ENCODE measurements around the gene APIP.

Gene APIP

GRCh38 chr11:34916015-34916842 is at the start of gene APIP, which contains the start of gene PDHX:
Gene APIP (minus strand): TSS chr11:34916379. CDS start chr11:34916284, 95 bp downstream.
Gene PDHX (plus strand): TSS chr11:34916618. CDS start chr11:34916656, 38 bp downstream.
- H3K36me3 Mint-ChIP-seq: peaks cover 5% of the 10 kb centered on the region
- peaks cover 47% of the 10 kb centered on the region for H3K4me1 Mint-ChIP-seq (ENCODE audit: low read depth)
- H3K27me3 Mint-ChIP-seq: no peaks in the 10 kb centered on the region
- peak within 1 kb of the TSS; percentile 97 for H3K4me3 Mint-ChIP-seq
- no peaks in the 10 kb centered on the region for H3K9me3 Mint-ChIP-seq (ENCODE audit: low read depth)
- peak within 1 kb of the TSS; percentile 95 for H3K27ac Mint-ChIP-seq

- Mint-ChIP-seq H3K4me3 (no peak overlapping the region), H3K4me1 (ENCODE audit: low read depth) (no peaks in the 10 kb centered on the region), H3K27ac (no peak overlapping the region), H3K36me3 (peaks cover 18% of the 10 kb centered on the region), H3K27me3 (no peaks in the 10 kb centered on the region), H3K9me3 (ENCODE audit: low read depth) (no peaks in the 10 kb centered on the region)
Observed at GRCh38 chr11:34964610-34965331, 48.6 kb upstream of the APIP start.

- no peaks in the 10 kb centered on the region for H3K27me3 Mint-ChIP-seq
- H3K4me3 Mint-ChIP-seq: no peak overlapping the region
- no peak overlapping the region for H3K27ac Mint-ChIP-seq
- no peaks in the 10 kb centered on the region for H3K9me3 Mint-ChIP-seq (ENCODE audit: low read depth)
- H3K36me3 Mint-ChIP-seq: peaks cover 18% of the 10 kb centered on the region
- no peaks in the 10 kb centered on the region for H3K4me1 Mint-ChIP-seq (ENCODE audit: low read depth)
Observed at GRCh38 chr11:34963351-34963750, 47.2 kb upstream of the APIP start.

GRCh38 chr11:34962034-34962433 is 45.9 kb upstream of the APIP start:
- H3K9me3 Mint-ChIP-seq (ENCODE audit: low read depth): no peaks in the 10 kb centered on the region
- H3K4me1 Mint-ChIP-seq (ENCODE audit: low read depth): no peaks in the 10 kb centered on the region
- H3K27ac Mint-ChIP-seq: peak overlapping the region; percentile 4
- no peak overlapping the region for H3K4me3 Mint-ChIP-seq
- H3K27me3 Mint-ChIP-seq: no peaks in the 10 kb centered on the region
- H3K36me3 Mint-ChIP-seq: peaks cover 14% of the 10 kb centered on the region

GRCh38 chr11:34960277-34960676 is 44.1 kb upstream of the APIP start:
- Mint-ChIP-seq H3K4me3 (no peak overlapping the region), H3K27me3 (no peaks in the 10 kb centered on the region), H3K36me3 (peaks cover 11% of the 10 kb centered on the region), H3K4me1 (ENCODE audit: low read depth) (no peaks in the 10 kb centered on the region), H3K27ac (no peak overlapping the region), H3K9me3 (ENCODE audit: low read depth) (no peaks in the 10 kb centered on the region)

GRCh38 chr11:34959770-34960169 is 43.6 kb upstream of the APIP start:
- Mint-ChIP-seq H3K4me1 (ENCODE audit: low read depth) (no peaks in the 10 kb centered on the region), H3K9me3 (ENCODE audit: low read depth) (no peaks in the 10 kb centered on the region), H3K36me3 (peaks cover 11% of the 10 kb centered on the region), H3K4me3 (no peak overlapping the region), H3K27me3 (no peaks in the 10 kb centered on the region), H3K27ac (no peak overlapping the region)

DNA sequence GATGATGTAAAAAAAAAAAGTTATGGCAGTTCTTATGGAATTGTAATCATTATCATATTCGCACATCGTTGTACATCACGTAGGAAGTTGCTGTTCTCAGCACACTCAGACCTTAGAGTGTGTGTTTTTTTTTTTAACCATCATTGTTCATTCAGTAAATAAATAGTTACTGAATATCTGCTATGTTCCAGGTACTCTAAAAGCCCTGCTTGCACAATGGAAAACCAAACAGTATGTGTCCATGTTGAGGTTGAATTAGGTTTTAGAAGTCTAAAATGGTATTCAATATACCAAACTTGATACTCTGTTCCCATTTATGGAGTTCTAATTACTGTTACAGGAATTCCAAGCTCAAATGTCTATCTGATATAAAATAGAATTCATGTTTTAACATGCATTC is 41.4 kb upstream of the APIP start:
- Mint-ChIP-seq H3K9me3 (ENCODE audit: low read depth) (no peaks in the 10 kb centered on the region), H3K4me1 (ENCODE audit: low read depth) (peaks cover 3% of the 10 kb centered on the region), H3K27me3 (no peaks in the 10 kb centered on the region), H3K36me3 (peaks cover 14% of the 10 kb centered on the region), H3K4me3 (no peak overlapping the region), H3K27ac (no peak overlapping the region)

DNA sequence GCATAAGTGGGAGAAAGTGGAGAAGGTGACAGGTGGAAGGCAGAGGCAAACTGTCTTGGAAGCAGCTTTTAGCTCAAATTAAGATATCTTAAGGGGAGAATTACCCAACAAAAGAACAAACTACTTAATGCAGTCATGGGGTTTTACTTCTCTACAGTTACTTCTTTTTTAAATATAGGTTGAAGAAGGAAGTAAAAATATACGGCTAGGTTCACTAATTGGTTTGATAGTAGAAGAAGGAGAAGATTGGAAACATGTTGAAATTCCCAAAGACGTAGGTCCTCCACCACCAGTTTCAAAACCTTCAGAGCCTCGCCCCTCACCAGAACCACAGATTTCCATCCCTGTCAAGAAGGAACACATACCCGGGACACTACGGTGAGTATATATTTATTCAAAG is 41.0 kb upstream of the APIP start:
- no peak overlapping the region for H3K4me3 Mint-ChIP-seq
- H3K27me3 Mint-ChIP-seq: no peaks in the 10 kb centered on the region
- peaks cover 12% of the 10 kb centered on the region for H3K36me3 Mint-ChIP-seq
- H3K4me1 Mint-ChIP-seq (ENCODE audit: low read depth): peaks cover 3% of the 10 kb centered on the region
- no peak overlapping the region for H3K27ac Mint-ChIP-seq
- H3K9me3 Mint-ChIP-seq (ENCODE audit: low read depth): no peaks in the 10 kb centered on the region

DNA sequence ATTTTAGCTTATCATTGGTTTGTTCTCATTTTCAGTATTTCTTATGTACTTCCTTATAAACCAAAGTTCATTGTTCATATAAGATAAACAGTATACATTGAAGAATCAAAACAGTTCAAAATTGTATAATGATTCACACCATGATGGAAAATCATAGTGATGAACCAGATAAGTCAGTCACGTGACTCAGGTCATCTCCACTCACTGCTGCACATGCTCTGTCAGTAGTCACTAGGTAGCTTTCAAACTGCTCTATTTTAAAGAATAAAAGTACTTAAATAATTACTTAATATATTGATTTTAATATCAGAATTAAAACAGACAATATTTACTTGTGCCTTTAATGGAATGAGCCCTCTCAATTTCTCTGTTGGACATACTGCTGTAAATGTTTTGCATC is 37.8 kb upstream of the APIP start:
- Mint-ChIP-seq H3K4me3 (no peak overlapping the region), H3K9me3 (ENCODE audit: low read depth) (no peaks in the 10 kb centered on the region), H3K36me3 (peaks cover 12% of the 10 kb centered on the region), H3K4me1 (ENCODE audit: low read depth) (peaks cover 3% of the 10 kb centered on the region), H3K27ac (no peak overlapping the region), H3K27me3 (no peaks in the 10 kb centered on the region)

DNA sequence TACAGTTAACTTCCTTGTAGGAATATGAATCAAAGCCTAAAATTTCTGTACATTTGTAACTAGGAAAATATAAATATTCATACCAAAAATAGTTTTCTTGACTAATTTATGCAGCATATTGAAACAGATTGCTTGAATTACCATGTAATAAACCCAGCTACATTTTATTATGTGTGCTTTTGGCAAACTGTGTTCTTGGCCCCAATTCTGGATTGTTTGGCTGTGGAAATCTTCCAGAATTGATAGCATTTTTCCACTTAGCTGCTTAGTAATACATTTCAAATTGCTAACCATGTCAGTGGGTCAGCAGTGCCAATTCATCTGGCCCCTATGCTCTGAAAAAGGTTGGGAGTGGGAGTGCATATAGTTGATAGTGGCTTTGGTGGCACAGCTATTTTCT is 32.5 kb upstream of the APIP start:
- Mint-ChIP-seq H3K27ac (no peak overlapping the region), H3K9me3 (ENCODE audit: low read depth) (peaks cover 5% of the 10 kb centered on the region), H3K4me1 (ENCODE audit: low read depth) (peaks cover 10% of the 10 kb centered on the region), H3K36me3 (peaks cover 9% of the 10 kb centered on the region), H3K4me3 (no peak overlapping the region), H3K27me3 (no peaks in the 10 kb centered on the region)

DNA sequence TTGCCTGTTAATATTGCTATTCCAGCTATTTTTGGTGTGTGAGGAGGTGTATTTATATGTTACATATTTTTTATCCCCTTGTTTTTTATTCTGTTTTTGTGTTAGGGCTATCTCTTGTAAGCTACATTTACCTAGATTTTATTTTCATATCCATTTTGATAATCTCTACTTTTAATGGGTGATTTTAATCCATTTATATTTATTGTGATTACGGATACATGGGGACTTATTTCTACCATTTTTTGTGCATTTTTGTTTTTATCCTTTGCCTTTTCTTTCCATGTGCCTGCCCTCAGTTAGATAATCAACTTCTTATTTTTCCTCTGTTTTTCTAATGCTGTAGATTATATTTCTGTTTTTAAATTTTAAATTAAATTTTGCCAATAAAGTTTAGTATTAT is 28.5 kb upstream of the APIP start:
- no peak overlapping the region for H3K27ac Mint-ChIP-seq
- H3K36me3 Mint-ChIP-seq: peaks cover 11% of the 10 kb centered on the region
- peaks cover 5% of the 10 kb centered on the region for H3K9me3 Mint-ChIP-seq (ENCODE audit: low read depth)
- peaks cover 18% of the 10 kb centered on the region for H3K4me1 Mint-ChIP-seq (ENCODE audit: low read depth)
- no peak overlapping the region for H3K4me3 Mint-ChIP-seq
- no peaks in the 10 kb centered on the region for H3K27me3 Mint-ChIP-seq

- H3K27me3 Mint-ChIP-seq: no peaks in the 10 kb centered on the region
- H3K4me3 Mint-ChIP-seq: no peak overlapping the region
- H3K36me3 Mint-ChIP-seq: peaks cover 10% of the 10 kb centered on the region
- peaks cover 5% of the 10 kb centered on the region for H3K9me3 Mint-ChIP-seq (ENCODE audit: low read depth)
- H3K4me1 Mint-ChIP-seq (ENCODE audit: low read depth): peaks cover 25% of the 10 kb centered on the region
- H3K27ac Mint-ChIP-seq: no peak overlapping the region
Observed at GRCh38 chr11:34941688-34942087, 25.5 kb upstream of the APIP start.

- no peaks in the 10 kb centered on the region for H3K27me3 Mint-ChIP-seq
- H3K27ac Mint-ChIP-seq: no peak overlapping the region
- H3K4me1 Mint-ChIP-seq (ENCODE audit: low read depth): peaks cover 31% of the 10 kb centered on the region
- no peak overlapping the region for H3K4me3 Mint-ChIP-seq
- peaks cover 15% of the 10 kb centered on the region for H3K36me3 Mint-ChIP-seq
- peaks cover 5% of the 10 kb centered on the region for H3K9me3 Mint-ChIP-seq (ENCODE audit: low read depth)
Observed at GRCh38 chr11:34940026-34940677, 24.0 kb upstream of the APIP start.

GRCh38 chr11:34938611-34939010 is 22.4 kb upstream of the APIP start:
- Mint-ChIP-seq H3K27ac (no peak overlapping the region), H3K9me3 (ENCODE audit: low read depth) (no peaks in the 10 kb centered on the region), H3K4me1 (ENCODE audit: low read depth) (peaks cover 31% of the 10 kb centered on the region), H3K36me3 (peaks cover 13% of the 10 kb centered on the region), H3K27me3 (no peaks in the 10 kb centered on the region), H3K4me3 (no peak overlapping the region)
